HEK293T (cell line): ENCODE results near the gene ZNF343.
"Not testable (repeated sequence)": the region's sequence is repeated elsewhere in the genome, so short reads cannot be mapped to it uniquely, and the experiment has no call there.

Experiments
- CTCF ChIA-PET: fragments of 350-600 bp; formaldehyde crosslinking; extraction: SDS; loops from one replicate; lab custom pipeline; 2021; ENCODE audit warnings: antibody characterized with exemption, inconsistent platforms; lab: Yijun Ruan, JAX
- POLR2A ChIA-PET: fragments of 350-600 bp; formaldehyde crosslinking; extraction: SDS; loops from one replicate; lab custom pipeline; 2020; ENCODE audit warnings: antibody characterized with exemption, inconsistent platforms; lab: Yijun Ruan, JAX
- DNase-seq: peaks from one replicate; pipeline ENCODE4 v3.0.0; 2012; ENCODE audit warnings: mixed read lengths; ENCODE audit errors: extremely low spot score
- ARNT ChIP-seq: fragments of 450-650 bp; IDR thresholded peaks from 2 replicates; pipeline ENCODE4 v1.6.1; 2017; ENCODE audit warnings: mild to moderate bottlenecking
- BHLHE40 ChIP-seq: fragments of 450-650 bp; IDR thresholded peaks from 2 replicates; pipeline ENCODE4 v1.6.1; 2016; ENCODE audit warnings: mild to moderate bottlenecking, moderate library complexity, borderline replicate concordance
- CTBP1 ChIP-seq: fragments of 450-650 bp; IDR thresholded peaks from 2 replicates; pipeline ENCODE4 v1.6.1; 2016; ENCODE audit warnings: borderline replicate concordance
- ELF4 ChIP-seq: fragments of 450-650 bp; IDR thresholded peaks from 2 replicates; pipeline ENCODE4 v1.6.1; 2017; ENCODE audit warnings: antibody characterized with exemption
- FOXA1 ChIP-seq: fragments of 450-650 bp; IDR thresholded peaks from 2 replicates; pipeline ENCODE4 v1.6.1; 2016; ENCODE audit warnings: mild to moderate bottlenecking
- FOXK2 ChIP-seq: fragments of 450-650 bp; IDR thresholded peaks from 2 replicates; pipeline ENCODE4 v1.6.1; 2016; ENCODE audit warnings: mild to moderate bottlenecking
- FOXM1 ChIP-seq: fragments of 450-650 bp; IDR thresholded peaks from 2 replicates; pipeline ENCODE4 v1.6.1; 2017; ENCODE audit warnings: mild to moderate bottlenecking, borderline replicate concordance
- HDGF ChIP-seq: fragments of 450-650 bp; IDR thresholded peaks from 2 replicates; pipeline ENCODE4 v1.6.1; 2017; ENCODE audit warnings: antibody characterized with exemption, borderline replicate concordance
- L3MBTL2 ChIP-seq: fragments of 450-650 bp; conservative IDR thresholded peaks from 2 replicates; pipeline ENCODE4 v1.6.1; 2016; ENCODE audit warnings: mild to moderate bottlenecking
- LEF1 ChIP-seq: fragments of 450-650 bp; IDR thresholded peaks from 2 replicates; pipeline ENCODE4 v1.6.1; 2017; ENCODE audit warnings: mild to moderate bottlenecking, borderline replicate concordance
- NFRKB ChIP-seq: fragments of 450-650 bp; IDR thresholded peaks from 2 replicates; pipeline ENCODE4 v1.6.1; 2016; ENCODE audit warnings: mild to moderate bottlenecking, moderate library complexity
- SP1 ChIP-seq: fragments of 450-650 bp; IDR thresholded peaks from 2 replicates; pipeline ENCODE4 v1.6.1; 2017
- SUZ12 ChIP-seq: fragments of 450-650 bp; IDR thresholded peaks from 2 replicates; pipeline ENCODE4 v1.6.1; 2016; ENCODE audit warnings: mild to moderate bottlenecking
- TARDBP ChIP-seq: fragments of 450-650 bp; IDR thresholded peaks from 2 replicates; pipeline ENCODE4 v1.6.1; 2016
- ZNF384 ChIP-seq: fragments of 450-650 bp; IDR thresholded peaks from 2 replicates; pipeline ENCODE4 v1.6.1; 2016
- TF ChIP-seq, protein P1 (sequence below): fragments of 450-650 bp; IDR thresholded peaks from 2 replicates; pipeline ENCODE4 v1.6.1; 2016

The ZNF343 gene

DNA sequence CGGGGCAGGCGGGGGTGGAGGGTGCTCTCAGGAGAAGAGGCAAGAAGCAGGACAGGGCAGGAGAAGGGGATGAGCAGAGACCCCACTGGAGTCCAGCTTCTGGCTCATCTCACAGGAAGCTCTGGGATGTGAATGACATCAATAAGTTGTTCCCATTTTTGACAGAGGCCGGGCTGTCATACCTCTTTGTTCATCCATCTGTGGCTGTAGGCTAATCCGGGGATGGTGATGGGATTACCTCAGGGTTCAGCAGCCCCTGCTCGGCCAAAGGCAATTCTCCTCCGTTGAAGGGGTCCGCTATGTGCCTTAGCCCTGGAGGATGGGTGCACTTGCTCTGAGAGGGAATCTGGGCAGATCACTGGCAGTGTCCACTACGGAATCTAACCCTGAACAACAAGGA lies 24.4 kb upstream of the ZNF343 start:
- DNase-seq, result no peak
- no peak for TF ChIP-seq BHLHE40
- TF ChIP-seq ZNF384, result no peak
- no peak for TF ChIP-seq FOXA1
- TF ChIP-seq HDGF, result no peak
- TF ChIP-seq FOXK2, result no peak
- no peak for TF ChIP-seq CTBP1
- TF ChIP-seq L3MBTL2, result no peak
- no peak for TF ChIP-seq ELF4
- TF ChIP-seq, protein P1, sequence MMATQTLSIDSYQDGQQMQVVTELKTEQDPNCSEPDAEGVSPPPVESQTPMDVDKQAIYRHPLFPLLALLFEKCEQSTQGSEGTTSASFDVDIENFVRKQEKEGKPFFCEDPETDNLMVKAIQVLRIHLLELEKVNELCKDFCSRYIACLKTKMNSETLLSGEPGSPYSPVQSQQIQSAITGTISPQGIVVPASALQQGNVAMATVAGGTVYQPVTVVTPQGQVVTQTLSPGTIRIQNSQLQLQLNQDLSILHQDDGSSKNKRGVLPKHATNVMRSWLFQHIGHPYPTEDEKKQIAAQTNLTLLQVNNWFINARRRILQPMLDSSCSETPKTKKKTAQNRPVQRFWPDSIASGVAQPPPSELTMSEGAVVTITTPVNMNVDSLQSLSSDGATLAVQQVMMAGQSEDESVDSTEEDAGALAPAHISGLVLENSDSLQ, result no peak
- no peak for TF ChIP-seq NFRKB
- no peak for TF ChIP-seq LEF1
- TF ChIP-seq SUZ12, result no peak
- no peak for TF ChIP-seq ARNT
- TF ChIP-seq SP1, result no peak
- no peak for TF ChIP-seq FOXM1
- no peak for TF ChIP-seq TARDBP
- ChIA-PET CTCF (interaction anchor here (1.2 kb wide), 1 partner anchor 11 kb away, joined by 7 read pairs; no protein-coding TSS in a partner anchor), POLR2A (no interaction called here)

DNA sequence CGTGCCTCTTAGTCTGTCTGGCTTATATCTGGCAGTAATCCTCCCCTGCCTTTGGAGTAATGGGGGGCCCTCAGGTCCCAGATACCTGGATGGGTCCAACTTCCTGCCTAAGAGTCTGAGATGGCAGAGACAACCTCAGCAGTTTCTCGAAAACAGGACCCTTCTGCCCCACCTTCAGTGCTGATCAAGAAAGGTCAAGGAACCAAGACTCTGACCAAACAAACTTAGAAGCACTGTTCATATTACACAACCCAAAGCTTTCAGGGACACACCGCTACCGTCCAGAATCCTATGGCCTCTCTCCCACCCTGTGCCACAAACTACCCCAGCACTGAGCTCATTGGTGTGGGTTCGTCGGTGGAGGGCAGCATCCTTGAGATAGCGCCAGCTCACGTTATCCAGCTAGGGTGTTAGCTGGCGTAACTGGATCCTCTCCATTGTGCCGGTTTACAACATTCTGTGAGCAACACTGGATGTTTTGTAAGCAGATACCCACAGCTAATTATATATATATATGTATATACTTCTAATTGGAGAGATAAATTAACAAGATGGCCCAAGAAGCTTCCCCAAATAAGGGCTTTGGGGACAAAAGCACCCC lies 20.1 kb upstream of the ZNF343 start:
- TF ChIP-seq FOXM1 (no peak), CTBP1 (no peak), NFRKB (no peak)
- TF ChIP-seq, protein P1, result no peak
- POLR2A ChIA-PET, result interaction anchor here (0.6 to 1.8 kb wide), 4 partner anchors 11 to 124 kb away, joined by 3 to 6 read pairs (median 4); partner anchors contain the start of gene NOP56
- CTCF ChIA-PET, result interaction anchor here (0.6 to 1.2 kb wide), 4 partner anchors 9 to 928 kb away, joined by 3 read pairs; no protein-coding TSS in a partner anchor

DNA sequence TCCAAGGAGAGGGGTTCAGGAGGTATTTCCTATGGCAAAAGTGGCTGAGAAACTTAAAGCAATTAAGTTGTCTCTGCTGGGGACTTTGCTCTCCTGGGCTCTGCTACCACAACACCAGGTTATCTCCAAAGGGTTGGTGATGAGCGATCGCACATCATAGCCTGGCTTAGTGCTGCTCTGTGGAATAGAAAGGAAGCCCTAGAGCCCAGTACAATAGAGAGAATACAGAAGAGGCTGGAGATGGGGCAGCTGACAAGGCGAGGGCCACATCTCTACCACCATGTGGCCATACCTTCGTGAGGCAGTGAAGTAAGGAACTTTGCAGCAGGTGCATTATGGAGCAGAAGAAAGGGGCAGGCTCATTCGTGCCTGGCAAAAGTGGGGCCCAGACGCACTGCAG lies 19.0 kb upstream of the ZNF343 start:
- ChIA-PET POLR2A (interaction anchor here (1.7 to 1.8 kb wide), 2 partner anchors 124 to 125 kb away, joined by 4 to 6 read pairs; partner anchors contain the start of gene NOP56), CTCF (no interaction called here)
- no peak for DNase-seq
- TF ChIP-seq FOXA1 (no peak), L3MBTL2 (no peak)

More for the DNA sequence above, 20.1 kb upstream of the ZNF343 start:
- no peak for DNase-seq

DNA sequence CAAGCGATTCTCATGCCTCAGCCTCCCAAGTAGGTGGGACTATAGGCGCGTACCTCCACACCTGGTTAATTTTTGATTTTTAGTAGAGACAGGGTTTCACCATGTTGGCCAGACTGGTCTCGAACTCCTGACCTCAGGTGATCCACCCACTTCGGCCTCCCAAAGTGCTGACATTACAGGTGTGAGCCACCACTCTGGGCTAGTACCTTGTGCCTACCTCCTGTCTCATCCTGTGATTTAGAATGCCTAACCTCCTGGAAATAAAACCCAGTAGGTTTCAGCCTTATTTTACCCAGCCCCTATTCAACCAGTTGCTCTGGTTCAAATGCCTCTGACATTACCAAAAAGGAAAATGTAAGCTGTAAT lies 17.5 kb upstream of the ZNF343 start:
- CTCF ChIA-PET, DNase-seq, POLR2A ChIA-PET: not testable (repeated sequence)

DNA sequence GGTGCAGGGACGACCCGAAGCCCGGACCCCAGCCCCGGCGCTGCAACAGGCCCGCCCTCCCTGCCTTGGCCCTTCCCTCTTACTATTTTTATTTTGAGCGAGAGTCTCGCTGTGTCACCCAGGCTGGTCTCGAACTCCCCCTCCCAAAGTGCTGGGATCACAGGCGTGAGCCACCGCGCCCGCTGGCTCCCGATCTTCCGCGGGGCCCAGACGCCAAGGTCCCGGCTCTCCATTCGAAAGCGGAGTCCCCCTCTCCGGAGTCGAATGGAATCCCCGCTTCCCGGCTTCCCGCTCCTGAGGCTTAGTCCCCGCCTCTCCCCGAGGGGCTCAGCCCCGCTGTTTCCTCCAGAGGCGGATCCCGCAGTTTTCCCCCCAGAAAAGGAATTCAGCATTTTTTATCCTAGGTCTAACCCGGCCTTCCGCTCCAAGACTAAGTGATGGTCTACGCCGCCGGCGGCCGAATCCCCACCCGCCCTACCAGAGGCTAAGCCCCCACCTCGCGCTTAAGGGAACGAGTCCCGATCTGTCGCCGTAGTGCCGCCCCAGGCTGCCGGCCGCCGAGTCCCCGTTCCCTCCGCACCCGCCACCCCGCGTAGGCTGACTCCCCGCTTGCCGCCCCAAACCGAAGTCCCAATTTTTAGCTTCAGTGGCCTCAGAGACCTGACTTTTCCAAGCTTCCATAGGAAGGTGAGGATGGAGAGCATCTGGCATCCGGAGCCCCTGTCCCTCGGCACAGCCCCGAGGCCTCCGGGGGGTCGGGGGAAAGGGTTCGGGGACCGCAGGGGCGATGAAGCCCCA lies 16.2 kb upstream of the ZNF343 start:
- POLR2A ChIA-PET, result interaction anchor here (1.1 to 2.2 kb wide), 4 partner anchors 54 to 139 kb away, joined by 4 to 17 read pairs (median 5); partner anchors contain the start of genes IDH3B, NOP56 and SNRPB
- TF ChIP-seq, protein P1, result no peak
- TF ChIP-seq FOXM1 (no peak), LEF1 (no peak), BHLHE40 (no peak), FOXA1 (no peak), L3MBTL2 (no peak), ZNF384 (no peak)
- DNase-seq, result peak; percentile 53
- CTCF ChIA-PET, result interaction anchor here (0.9 to 1.0 kb wide), 3 partner anchors 15 to 51 kb away, joined by 3 to 5 read pairs (median 5); no protein-coding TSS in a partner anchor

DNA sequence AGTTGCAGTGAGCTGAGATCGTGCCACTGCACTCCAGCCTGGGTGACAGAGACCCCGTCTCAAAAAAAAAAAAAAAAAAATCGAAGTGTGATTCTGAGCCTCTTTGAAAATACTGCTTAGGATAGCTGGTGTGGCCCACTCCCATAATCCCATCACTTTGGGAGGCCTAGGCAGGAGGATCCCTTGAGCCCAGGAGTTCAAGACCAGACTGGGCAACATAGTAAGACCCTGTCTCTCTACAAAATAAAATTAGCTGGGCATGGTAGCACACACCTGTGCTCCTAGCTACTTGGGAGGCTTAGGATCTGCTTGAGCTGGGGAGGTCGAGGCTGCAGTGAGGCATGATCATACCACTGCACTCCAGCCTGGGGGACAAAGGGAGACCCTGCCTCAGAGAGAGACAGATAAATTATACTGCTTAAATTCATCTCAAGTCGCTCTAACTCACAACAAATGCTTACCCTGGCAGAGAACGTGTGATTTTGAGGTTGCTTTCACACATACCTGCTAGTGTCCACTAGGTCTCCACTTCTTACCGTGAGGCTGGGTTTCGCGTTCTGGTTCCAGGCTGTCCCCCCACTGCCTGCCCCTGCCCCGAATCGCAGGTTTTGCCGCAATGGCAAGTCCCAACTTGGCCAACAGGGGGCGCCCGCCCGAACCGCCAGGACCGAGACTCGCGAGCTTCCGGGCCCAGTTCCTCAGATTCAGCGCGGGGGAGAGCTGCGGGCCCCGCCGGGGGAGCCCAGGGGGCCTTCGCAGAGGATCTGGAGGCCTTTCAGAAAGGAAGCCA lies 15.4 kb upstream of the ZNF343 start:
- peak; percentile 83 for DNase-seq
- TF ChIP-seq TARDBP (no peak), BHLHE40 (no peak), FOXM1 (no peak), FOXA1 (no peak), ARNT (no peak), HDGF (no peak), CTBP1 (no peak), SUZ12 (no peak), ZNF384 (no peak), LEF1 (no peak), NFRKB (no peak), SP1 (no peak), L3MBTL2 (no peak), ELF4 (no peak)
- TF ChIP-seq, protein P1, result no peak
- ChIA-PET CTCF (interaction anchor here (0.9 to 1.0 kb wide), 4 partner anchors 15 to 118 kb away, joined by 3 to 5 read pairs (median 4); no protein-coding TSS in a partner anchor), POLR2A (interaction anchor here (0.6 to 2.2 kb wide), 6 partner anchors 10 to 140 kb away, joined by 3 to 17 read pairs (median 4); partner anchors contain the start of genes IDH3B, NOP56 and SNRPB)

GRCh38 chr20:2522826-2523429 lies 14.2 kb upstream of the ZNF343 start:
- not testable (repeated sequence) for DNase-seq
- ChIA-PET CTCF (interaction anchor here (0.6 to 2.0 kb wide), 13 partner anchors 8 to 130 kb away, joined by 3 to 12 read pairs (median 4); partner anchors contain the start of genes SNRPB and ZNF343), POLR2A (interaction anchor here (1.0 to 5.5 kb wide), 5 partner anchors 10 to 129 kb away, joined by 3 to 33 read pairs (median 9); partner anchors contain the start of genes NOP56, SNRPB and ZNF343)
